ENCODE measurements around the gene OTOS. TPM values are rescaled to one million over a fixed set of nuclear protein-coding genes. Genes with fewer than 3 reads are reported as not detected.

The OTOS gene
- total and polyA plus RNA-seq, 9 of the 15 experiments (the other 6 are each of a cell fraction or from before 2014, with no cell fraction given): not detected

GRCh38 chr2:240165034-240165433, 24.6 kb upstream of the OTOS start (continued):
- no peak for TF ChIP-seq DEAF1 (CRISPR knock-in tag; IDR thresholded peaks at IDR 0.05)
- TF ChIP-seq, protein P1, sequence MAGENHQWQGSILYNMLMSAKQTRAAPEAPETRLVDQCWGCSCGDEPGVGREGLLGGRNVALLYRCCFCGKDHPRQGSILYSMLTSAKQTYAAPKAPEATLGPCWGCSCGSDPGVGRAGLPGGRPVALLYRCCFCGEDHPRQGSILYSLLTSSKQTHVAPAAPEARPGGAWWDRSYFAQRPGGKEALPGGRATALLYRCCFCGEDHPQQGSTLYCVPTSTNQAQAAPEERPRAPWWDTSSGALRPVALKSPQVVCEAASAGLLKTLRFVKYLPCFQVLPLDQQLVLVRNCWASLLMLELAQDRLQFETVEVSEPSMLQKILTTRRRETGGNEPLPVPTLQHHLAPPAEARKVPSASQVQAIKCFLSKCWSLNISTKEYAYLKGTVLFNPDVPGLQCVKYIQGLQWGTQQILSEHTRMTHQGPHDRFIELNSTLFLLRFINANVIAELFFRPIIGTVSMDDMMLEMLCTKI (IDR thresholded peaks at IDR 0.05; ENCODE audit: partially characterized antibody): no peak

DNA sequence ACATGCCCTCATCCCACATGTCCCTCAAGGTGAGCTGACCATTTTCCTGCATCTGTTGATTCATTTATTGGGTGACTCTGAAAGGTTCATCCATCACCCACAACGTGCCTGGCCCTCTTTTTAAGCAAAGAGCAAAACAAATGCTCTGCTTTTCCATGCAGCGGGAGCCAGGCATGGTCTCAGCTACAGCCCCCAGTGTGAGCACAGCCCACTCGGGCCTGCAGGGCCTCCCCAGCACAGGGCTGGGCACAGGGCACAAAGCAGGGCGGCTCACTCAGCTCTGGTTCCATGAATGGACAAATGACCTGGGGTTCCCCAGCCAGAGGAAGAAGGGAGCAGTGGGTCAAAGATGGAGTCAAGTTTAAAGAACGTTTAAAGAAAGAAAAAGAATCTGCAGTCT, 24.1 kb upstream of the OTOS start:
- FAIRE-seq (no peak), DNase-seq (ENCODE audit: extremely low read depth in 1 of 4, low spot score in 3 of 4) (no peak), ATAC-seq (no peak)
- CTCF ChIA-PET (ENCODE audit: low intra/inter-chr PET ratio): interaction anchor here (0.6 kb wide), 1 partner anchor 1490 kb away, joined by 3 read pairs; no protein-coding TSS in a partner anchor
- Histone ChIP-seq H3K4me1 (replicated peaks in 1 of 2; ENCODE audit: control insufficient read depth in 2 of 2, insufficient read depth in 2 of 2, low read length in 2 of 2) (no peaks in the 10 kb centered on the region), H3K79me2 (ENCODE audit: control insufficient read depth, insufficient read depth, low read length) (no peaks in the 10 kb centered on the region), H2AFZ (ENCODE audit: low read depth, low read length) (no peak overlapping the region), H3K27me3 (ENCODE audit: control insufficient read depth in 2 of 2, insufficient read depth in 2 of 2, low read length in 2 of 2) (peaks cover 0 to 46% of the 10 kb centered on the region in 2 experiments; a peak in 3 of 5 replicates), H3K4me3 (no peak overlapping the region), H3K9ac (ENCODE audit: insufficient read depth in 1 of 2, low read depth in 2 of 2, low read length in 2 of 2) (no peak overlapping the region), H3K36me3 (ENCODE audit: control insufficient read depth, insufficient read depth, low read length) (no peaks in the 10 kb centered on the region), H3K27ac (ENCODE audit: extremely low read depth, low read depth, low read length) (no peak overlapping the region), H3K9me3 (replicated peaks; ENCODE audit: control insufficient read depth, insufficient read depth, low read depth, low read length) (no peaks in the 10 kb centered on the region), H3K4me2 (ENCODE audit: insufficient read depth, low read length) (no peak overlapping the region), H3K9me1 (ENCODE audit: control insufficient read depth, insufficient read depth, low read length) (peaks cover 2% of the 10 kb centered on the region), H4K20me1 (replicated peaks; ENCODE audit: control insufficient read depth, insufficient read depth, low read length) (no peaks in the 10 kb centered on the region)
- TF ChIP-seq ZBTB11 (CRISPR knock-in tag; IDR thresholded peaks at IDR 0.05) (no peak), CBX3 (IDR thresholded peaks at IDR 0.05; ENCODE audit: borderline replicate concordance in 1 of 2, low read length in 2 of 2) (no peak), NR2C2 (CRISPR knock-in tag; IDR thresholded peaks at IDR 0.05) (no peak), NR2C2 (tag; IDR thresholded peaks at IDR 0.05) (no peak), SMAD4 (CRISPR knock-in tag; conservative IDR thresholded peaks at IDR 0.05) (no peak)
- intact Hi-C loops (cut with micrococcal nuclease) (no loop called here), in situ Hi-C loops (cut with MboI) (no loop called here)
- POLR2A ChIA-PET: no interaction called here
- BruUV-seq (replicated peaks): no TSS peak
- 2% methylated on average over 4 of the region's 5 CpGs for whole genome bisulfite sequencing (ENCODE audit: insufficient coverage, low coverage, missing lambda C conversion rate)
